Measurements from ENCODE around the gene ERBIN. TPM values are rescaled to one million over a fixed set of nuclear protein-coding genes. Genes with fewer than 3 reads are reported as not detected.
"Not testable (repeated sequence)": the region's sequence is repeated elsewhere in the genome, so short reads cannot be mapped to it uniquely, and the experiment has no call there.

Gene ERBIN, protein sequence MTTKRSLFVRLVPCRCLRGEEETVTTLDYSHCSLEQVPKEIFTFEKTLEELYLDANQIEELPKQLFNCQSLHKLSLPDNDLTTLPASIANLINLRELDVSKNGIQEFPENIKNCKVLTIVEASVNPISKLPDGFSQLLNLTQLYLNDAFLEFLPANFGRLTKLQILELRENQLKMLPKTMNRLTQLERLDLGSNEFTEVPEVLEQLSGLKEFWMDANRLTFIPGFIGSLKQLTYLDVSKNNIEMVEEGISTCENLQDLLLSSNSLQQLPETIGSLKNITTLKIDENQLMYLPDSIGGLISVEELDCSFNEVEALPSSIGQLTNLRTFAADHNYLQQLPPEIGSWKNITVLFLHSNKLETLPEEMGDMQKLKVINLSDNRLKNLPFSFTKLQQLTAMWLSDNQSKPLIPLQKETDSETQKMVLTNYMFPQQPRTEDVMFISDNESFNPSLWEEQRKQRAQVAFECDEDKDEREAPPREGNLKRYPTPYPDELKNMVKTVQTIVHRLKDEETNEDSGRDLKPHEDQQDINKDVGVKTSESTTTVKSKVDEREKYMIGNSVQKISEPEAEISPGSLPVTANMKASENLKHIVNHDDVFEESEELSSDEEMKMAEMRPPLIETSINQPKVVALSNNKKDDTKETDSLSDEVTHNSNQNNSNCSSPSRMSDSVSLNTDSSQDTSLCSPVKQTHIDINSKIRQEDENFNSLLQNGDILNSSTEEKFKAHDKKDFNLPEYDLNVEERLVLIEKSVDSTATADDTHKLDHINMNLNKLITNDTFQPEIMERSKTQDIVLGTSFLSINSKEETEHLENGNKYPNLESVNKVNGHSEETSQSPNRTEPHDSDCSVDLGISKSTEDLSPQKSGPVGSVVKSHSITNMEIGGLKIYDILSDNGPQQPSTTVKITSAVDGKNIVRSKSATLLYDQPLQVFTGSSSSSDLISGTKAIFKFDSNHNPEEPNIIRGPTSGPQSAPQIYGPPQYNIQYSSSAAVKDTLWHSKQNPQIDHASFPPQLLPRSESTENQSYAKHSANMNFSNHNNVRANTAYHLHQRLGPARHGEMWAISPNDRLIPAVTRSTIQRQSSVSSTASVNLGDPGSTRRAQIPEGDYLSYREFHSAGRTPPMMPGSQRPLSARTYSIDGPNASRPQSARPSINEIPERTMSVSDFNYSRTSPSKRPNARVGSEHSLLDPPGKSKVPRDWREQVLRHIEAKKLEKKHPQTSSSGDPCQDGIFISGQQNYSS (N-terminal part only)
- 100 to 1,000 TPM in 3 of 4 donors, 10 to 100 TPM in 1; 54.9 to 134 (median 109) TPM for total RNA-seq

DNA sequence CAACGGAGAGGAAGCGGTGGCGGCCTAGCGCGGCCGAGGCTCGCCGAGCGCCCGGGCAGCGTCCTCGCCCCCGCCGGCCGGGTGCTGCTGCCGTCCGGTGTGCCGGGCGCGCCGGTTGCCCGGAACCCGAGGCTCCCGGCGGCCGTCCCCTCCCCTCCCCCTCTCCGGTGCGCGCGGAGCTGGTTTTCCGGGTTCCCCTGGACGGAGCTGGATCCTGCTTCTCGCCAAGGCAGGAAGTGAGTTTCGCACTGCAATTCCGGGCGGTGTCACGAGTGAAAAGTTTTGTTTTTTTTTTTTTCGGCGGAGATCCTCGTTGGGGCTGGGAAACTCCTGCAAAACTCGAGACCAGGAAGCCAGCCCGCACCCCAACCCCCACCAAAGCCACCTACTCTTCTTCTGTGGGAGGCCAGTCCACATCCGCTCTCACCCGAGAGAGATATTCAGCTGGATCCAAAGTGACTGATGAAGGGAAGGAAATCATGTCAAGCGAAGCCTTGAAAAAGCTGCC, at the start of gene ERBIN:
ERBIN (plus strand) TSS at position 300 of the 508 bp plus-strand sequence. CDS start 66,144 bp downstream, outside the sequence.
- no peak for TF ChIP-seq EP300 (IDR thresholded peaks at IDR 0.05; ENCODE audit: low read depth)
- no peak for TF ChIP-seq CTCF (IDR thresholded peaks at IDR 0.05)
- TF ChIP-seq POLR2AphosphoS5 (IDR thresholded peaks at IDR 0.05) = peak; percentile 58 to 87 (median 87)
- TF ChIP-seq POLR2A (IDR thresholded peaks at IDR 0.05) = peak; percentile 27
- WGBS, 2 donors (ENCODE audit: low coverage in 1 of 2) = 1% methylated on average over 34 of the region's 45 CpGs; no CpG with 5 or more reads in 1 of the 2 donors
- Histone ChIP-seq H3K9me3 (no peaks in the 10 kb centered on the region), H3K36me3 (no peaks in the 10 kb centered on the region), H3K4me1 (peaks cover 6 to 48% (median 12%) of the 10 kb centered on the region in 4 donors), H3K27me3 (no peaks in the 10 kb centered on the region), H3K27ac (peak within 1 kb of the TSS; percentile 97 to 100 (median 99)), H3K4me3 (peak within 1 kb of the TSS; percentile 51 to 89 (median 82))
- intact Hi-C loops (cut with DNase I; ENCODE audit: low total_unique reads) = loop anchor here (10.0 kb wide), 1 partner anchor 218 kb away; the partner anchor contains the start of gene SREK1
- in situ Hi-C loops (cut with MboI; ENCODE audit: low pct_ligation_motif_present in 1 of 4, low pct_unique_long_range_greater_than_20kb in 1 of 4, low sequenced_read_pairs in 3 of 4) = loop anchor here in 2 of 4 donors (10.0 to 25.0 kb wide), 2 partner anchors 111 to 218 kb away; partner anchors contain the start of gene SREK1 (in 2 of the 2)
- DNase-seq = peak; percentile 90

DNA sequence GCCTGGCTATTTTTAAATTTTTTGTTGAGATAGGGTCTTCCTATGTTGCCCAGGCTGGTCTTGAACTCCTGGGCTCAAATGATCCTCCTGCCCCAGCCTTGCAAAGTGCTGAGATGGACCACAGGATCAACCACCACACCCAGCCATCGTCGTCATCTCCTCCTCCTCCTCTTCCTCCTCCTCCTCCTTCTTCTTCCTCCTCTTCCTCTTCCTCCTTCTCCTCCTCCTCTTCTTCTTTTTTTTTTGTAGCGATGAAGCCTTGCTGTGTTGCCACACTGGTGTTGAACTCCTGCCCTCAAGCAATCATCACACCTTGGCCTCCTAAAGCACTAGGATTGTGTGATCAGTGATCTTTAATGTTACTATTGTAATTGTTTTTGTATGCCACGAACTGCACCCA, 49.4 kb upstream of the ERBIN start:
- H3K27me3 ChIP-seq = peaks cover 76% of the 10 kb centered on the region
- in situ Hi-C loops (cut with MboI; ENCODE audit: low pct_ligation_motif_present in 1 of 4, low pct_unique_long_range_greater_than_20kb in 1 of 4, low sequenced_read_pairs in 3 of 4) (no loop called here), intact Hi-C loops (cut with DNase I; ENCODE audit: low total_unique reads) (no loop called here)
- TF ChIP-seq EP300 (IDR thresholded peaks at IDR 0.05; ENCODE audit: low read depth) = no peak
- no peak for TF ChIP-seq POLR2A (IDR thresholded peaks at IDR 0.05)
- no peak for TF ChIP-seq POLR2AphosphoS5 (IDR thresholded peaks at IDR 0.05)
- TF ChIP-seq CTCF (IDR thresholded peaks at IDR 0.05) = no peak
- no peak for DNase-seq
- H3K9me3 ChIP-seq = no peaks in the 10 kb centered on the region
- no peak overlapping the region for H3K27ac ChIP-seq
- no peak overlapping the region for H3K4me3 ChIP-seq
- no peaks in the 10 kb centered on the region for H3K4me1 ChIP-seq
- H3K36me3 ChIP-seq = no peaks in the 10 kb centered on the region
- WGBS, 2 donors (ENCODE audit: low coverage in 1 of 2) = 76 to 87% methylated on average over 3 to 4 of the region's 4 CpGs

DNA sequence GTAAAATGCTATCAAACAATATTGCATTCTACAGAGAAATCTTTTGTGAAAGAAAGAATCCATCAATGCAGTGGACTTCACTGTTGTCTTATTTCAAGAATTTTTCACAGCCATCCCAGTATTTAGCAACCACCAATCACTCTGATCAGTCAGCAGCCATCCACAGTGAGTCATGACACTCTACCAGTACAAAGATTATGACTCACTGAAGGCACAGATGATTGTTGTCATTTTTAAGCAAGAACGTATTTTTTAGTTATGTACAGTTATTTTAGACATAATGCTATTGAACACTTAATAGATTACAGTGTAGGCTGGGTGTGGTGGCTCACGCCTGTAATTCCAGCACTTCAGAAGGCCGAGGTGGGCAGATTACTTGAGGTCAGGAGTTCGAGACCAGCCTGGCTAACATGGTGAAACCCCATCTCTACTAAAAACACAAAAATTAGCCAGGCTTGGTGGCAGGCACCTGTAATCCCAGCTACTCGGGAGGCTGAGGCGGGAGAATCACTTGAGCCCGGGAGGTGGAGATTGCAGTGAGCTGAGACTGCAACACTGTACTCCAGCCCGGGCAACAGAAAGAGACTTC, 46.6 kb upstream of the ERBIN start:
- DNase-seq; H3K4me3 ChIP-seq; H3K9me3 ChIP-seq; H3K27ac ChIP-seq; intact Hi-C loops (cut with DNase I; ENCODE audit: low total_unique reads); H3K36me3 ChIP-seq; H3K4me1 ChIP-seq; in situ Hi-C loops (cut with MboI; ENCODE audit: low pct_ligation_motif_present in 1 of 4, low pct_unique_long_range_greater_than_20kb in 1 of 4, low sequenced_read_pairs in 3 of 4): not testable (repeated sequence)
- 51 to 75% methylated on average over 2 to 8 of the region's 8 CpGs for WGBS, 2 donors (ENCODE audit: low coverage in 1 of 2)
- peaks cover 73% of the 10 kb centered on the region for H3K27me3 ChIP-seq

GRCh38 chr5:65880496-65881072, 45.8 kb upstream of the ERBIN start:
- 41 to 43% methylated on average over 3 of the region's 3 CpGs for WGBS, 2 donors (ENCODE audit: low coverage in 1 of 2)
- intact Hi-C loops (cut with DNase I; ENCODE audit: low total_unique reads) = no loop called here
- no peak for DNase-seq

More at GRCh38 chr5:65880496-65881072, 45.8 kb upstream of the ERBIN start:
- H3K4me1 ChIP-seq = no peaks in the 10 kb centered on the region
- TF ChIP-seq POLR2AphosphoS5 (IDR thresholded peaks at IDR 0.05) = no peak
- no peak for TF ChIP-seq EP300 (IDR thresholded peaks at IDR 0.05; ENCODE audit: low read depth)
- no peak for TF ChIP-seq POLR2A (IDR thresholded peaks at IDR 0.05)
- TF ChIP-seq CTCF (IDR thresholded peaks at IDR 0.05) = no peak
- H3K27ac ChIP-seq = no peak overlapping the region
- no peak overlapping the region for H3K4me3 ChIP-seq
- in situ Hi-C loops (cut with MboI; ENCODE audit: low pct_ligation_motif_present in 1 of 4, low pct_unique_long_range_greater_than_20kb in 1 of 4, low sequenced_read_pairs in 3 of 4) = no loop called here
- no peaks in the 10 kb centered on the region for H3K36me3 ChIP-seq
- H3K27me3 ChIP-seq = peaks cover 73% of the 10 kb centered on the region
- no peaks in the 10 kb centered on the region for H3K9me3 ChIP-seq
